ENCODE measurements around the gene ADAMTS3. TPM values are rescaled to one million over a fixed set of nuclear protein-coding genes. Genes with fewer than 3 reads are reported as not detected.

Gene ADAMTS3
- total and polyA plus RNA-seq, 9 of the 15 experiments (the other 6 are each of a cell fraction or from before 2014, with no cell fraction given) = 4.0 to 18.0 (median 12.1) TPM

- TF ChIP-seq ZNF518B (CRISPR knock-in tag; IDR thresholded peaks at IDR 0.05) (no peak), GABPA (tag; conservative IDR thresholded peaks at IDR 0.05; ENCODE audit: low read depth) (0 out of 2 replicates have a peak, but pooled peaks have one; percentile 20), ZNF253 (CRISPR knock-in tag; conservative IDR thresholded peaks at IDR 0.05) (no peak), CREB1 (IDR thresholded peaks at IDR 0.05) (peak; percentile 24; the same call in 1 of the 2 replicates), CREB1 (CRISPR knock-in tag; IDR thresholded peaks at IDR 0.05) (no peak), KLF1 (tag; IDR thresholded peaks at IDR 0.05) (no peak), HMGN3 (IDR thresholded peaks at IDR 0.05; ENCODE audit: borderline replicate concordance, extremely low read depth, insufficient read length, low read depth, low read length) (no peak), ZFX (CRISPR knock-in tag; IDR thresholded peaks at IDR 0.05) (peak; percentile 58), PHF8 (IDR thresholded peaks at IDR 0.05; ENCODE audit: borderline replicate concordance, low read length) (peak; percentile 58), NKRF (IDR thresholded peaks at IDR 0.05; ENCODE audit: borderline replicate concordance) (peak; percentile 80; the same call in 1 of the 2 replicates), TEAD4 (IDR thresholded peaks at IDR 0.05; ENCODE audit: low read length) (peak; percentile 26), TEAD4 (CRISPR knock-in tag; IDR thresholded peaks at IDR 0.05; ENCODE audit: borderline replicate concordance) (no peak), CHD2 (IDR thresholded peaks at IDR 0.05; ENCODE audit: low read depth, low read length) (peak; percentile 74), MBD1 (CRISPR knock-in tag; IDR thresholded peaks at IDR 0.05) (no peak), TGIF2 (CRISPR knock-in tag; IDR thresholded peaks at IDR 0.05) (no peak), FOXA1 (IDR thresholded peaks at IDR 0.05; ENCODE audit: borderline replicate concordance) (no peak), MYNN (IDR thresholded peaks at IDR 0.05) (no peak), MYNN (CRISPR knock-in tag; IDR thresholded peaks at IDR 0.05) (no peak)
- TF ChIP-seq, protein P1, sequence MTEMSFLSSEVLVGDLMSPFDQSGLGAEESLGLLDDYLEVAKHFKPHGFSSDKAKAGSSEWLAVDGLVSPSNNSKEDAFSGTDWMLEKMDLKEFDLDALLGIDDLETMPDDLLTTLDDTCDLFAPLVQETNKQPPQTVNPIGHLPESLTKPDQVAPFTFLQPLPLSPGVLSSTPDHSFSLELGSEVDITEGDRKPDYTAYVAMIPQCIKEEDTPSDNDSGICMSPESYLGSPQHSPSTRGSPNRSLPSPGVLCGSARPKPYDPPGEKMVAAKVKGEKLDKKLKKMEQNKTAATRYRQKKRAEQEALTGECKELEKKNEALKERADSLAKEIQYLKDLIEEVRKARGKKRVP (CRISPR knock-in tag; IDR thresholded peaks at IDR 0.05) = no peak
Observed at GRCh38 chr4:72567821-72568675, 973 bp downstream of the ADAMTS3 start (continued).

Measured in K562 (cell line).